ENCODE data around the gene PRKG1.
"Not testable (repeated sequence)": the region's sequence is repeated elsewhere in the genome, so short reads cannot be mapped to it uniquely, and the experiment has no call there.

PRKG1 gene

GRCh38 chr10:51394039-51394438, 319.8 kb downstream of the PRKG1 start:
- no peak for DNase-seq

GRCh38 chr10:51397244-51397643, 323.0 kb downstream of the PRKG1 start:
- DNase-seq: no peak

DNA sequence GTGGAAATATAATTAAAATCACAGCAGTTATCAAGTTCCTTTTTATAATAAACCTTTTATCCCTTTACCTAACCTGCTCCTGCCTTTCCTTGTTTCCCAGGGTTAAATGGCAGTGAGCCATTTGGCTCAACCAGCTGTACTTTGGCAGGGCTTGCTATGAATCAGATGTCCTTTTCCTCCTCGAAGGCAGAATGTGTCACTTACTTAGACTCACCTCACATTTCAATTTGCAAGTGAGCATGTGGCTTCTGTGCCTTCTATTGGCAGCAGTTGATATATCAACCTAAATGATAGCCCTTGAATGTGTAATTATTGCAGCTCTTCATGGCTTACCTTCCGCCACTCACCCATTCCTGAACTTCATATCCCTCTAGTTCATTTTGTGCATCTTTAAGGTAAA, 323.4 kb downstream of the PRKG1 start:
- no peak for DNase-seq

DNA sequence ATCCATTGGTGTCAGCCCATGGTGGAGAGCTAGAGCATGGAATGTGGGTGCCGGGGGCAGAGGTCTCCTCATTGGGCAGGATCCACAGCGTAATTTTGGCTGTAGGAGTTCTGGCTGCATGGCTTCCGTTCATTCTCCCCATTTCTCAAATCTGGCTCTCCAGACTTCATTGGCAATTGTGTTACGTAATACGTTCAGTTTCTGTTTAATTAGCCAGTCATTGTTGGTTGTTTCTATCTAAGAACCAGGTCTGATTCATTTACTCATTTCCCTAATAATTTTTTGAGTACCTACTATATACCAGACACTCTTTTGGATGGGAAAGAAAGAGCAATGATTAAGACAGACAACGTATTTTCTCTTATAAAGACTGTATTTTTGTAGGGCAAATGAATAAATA, 325.6 kb downstream of the PRKG1 start:
- DNase-seq: no peak

GRCh38 chr10:51400392-51401096, 326.3 kb downstream of the PRKG1 start:
- DNase-seq: no peak

GRCh38 chr10:51403521-51403920, 329.2 kb downstream of the PRKG1 start:
- no peak for DNase-seq

DNA sequence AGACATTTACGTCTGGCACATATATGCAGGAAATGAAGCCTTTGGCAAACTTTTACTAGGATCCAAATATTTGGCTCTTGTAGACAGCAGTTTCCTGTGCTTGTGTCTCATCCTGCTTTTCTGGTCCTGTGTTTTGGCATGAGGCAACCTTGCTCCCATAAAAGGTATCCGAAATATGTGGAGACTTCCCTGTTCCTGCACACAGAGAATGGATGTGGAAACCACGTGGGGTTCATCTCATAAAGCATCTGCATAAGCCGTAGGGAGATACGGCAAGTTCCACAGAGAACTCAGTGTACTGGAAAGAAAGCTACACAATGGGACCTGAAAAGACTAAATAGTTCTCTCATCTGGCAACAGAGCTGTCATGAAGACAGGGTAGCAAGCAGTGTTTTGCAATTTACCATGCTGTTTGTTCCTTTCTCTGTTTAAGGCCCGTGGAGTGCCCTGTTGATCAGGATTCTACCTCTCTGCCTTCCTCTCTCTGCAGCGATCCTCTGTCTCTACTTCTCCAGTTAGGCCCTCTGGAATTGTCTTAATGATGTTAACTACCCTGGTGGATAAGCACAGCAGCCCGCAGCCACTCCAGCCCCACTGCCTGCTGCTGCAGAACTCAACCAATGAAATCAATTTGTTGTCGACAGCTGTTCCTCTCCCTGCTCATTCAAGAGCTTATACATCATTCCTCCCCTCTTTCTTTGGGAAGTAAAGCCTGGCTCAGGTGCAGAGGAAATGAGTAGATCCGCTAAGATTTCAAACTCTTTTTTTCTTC, 331.5 kb downstream of the PRKG1 start:
- no peak for DNase-seq

GRCh38 chr10:51406581-51406980, 332.3 kb downstream of the PRKG1 start:
- DNase-seq: no peak

- DNase-seq: no peak
These were observed 342.2 kb downstream of the PRKG1 start for GRCh38 chr10:51416494-51416893.

DNA sequence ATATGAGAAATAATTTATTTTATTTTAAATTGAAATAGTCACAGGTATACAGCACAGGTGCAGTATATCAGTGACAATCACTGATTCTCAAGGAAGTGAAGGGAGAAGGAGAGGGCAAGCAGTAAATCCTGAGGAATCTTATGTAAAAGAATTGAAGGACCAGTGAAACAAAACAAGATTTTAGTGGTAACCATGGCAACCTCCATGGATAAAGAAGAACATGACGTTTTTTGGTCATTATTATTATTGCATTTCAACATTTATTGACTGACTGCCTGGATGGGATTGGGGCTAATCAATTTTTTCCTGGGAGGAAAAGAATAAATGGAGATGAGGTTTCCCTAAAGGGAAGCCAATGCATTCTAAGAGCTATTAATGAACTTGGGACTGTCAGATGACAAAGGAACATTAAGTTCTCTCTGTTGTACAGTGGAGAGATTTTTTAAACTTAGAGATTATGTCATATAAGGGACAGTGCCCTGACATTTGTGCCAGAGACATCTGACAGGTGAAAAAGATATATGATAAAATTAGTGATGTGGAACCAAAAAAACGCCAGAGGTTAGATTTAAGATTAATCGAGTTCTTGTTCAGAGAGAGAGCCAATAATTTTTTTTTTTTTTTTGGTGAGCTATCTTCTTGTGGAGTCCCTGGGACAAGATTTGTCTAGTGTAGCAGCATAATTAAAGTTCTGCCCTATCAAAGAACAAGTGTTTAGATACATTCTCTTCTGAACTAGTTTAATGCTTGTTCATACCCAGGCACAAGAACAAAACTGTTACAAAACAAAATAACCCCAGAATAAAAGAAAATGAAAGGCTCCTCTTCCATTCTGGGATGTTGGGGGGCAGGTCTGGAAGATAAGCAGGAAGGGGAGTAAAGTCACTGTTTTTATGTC, 345.2 kb downstream of the PRKG1 start:
- DNase-seq: no peak

- no peak for DNase-seq
These were observed 347.6 kb downstream of the PRKG1 start for GRCh38 chr10:51421853-51422252.

GRCh38 chr10:51422311-51423120, 348.2 kb downstream of the PRKG1 start:
- no peak for DNase-seq

- no peak for DNase-seq
These were observed 348.8 kb downstream of the PRKG1 start for GRCh38 chr10:51423121-51423452.

DNA sequence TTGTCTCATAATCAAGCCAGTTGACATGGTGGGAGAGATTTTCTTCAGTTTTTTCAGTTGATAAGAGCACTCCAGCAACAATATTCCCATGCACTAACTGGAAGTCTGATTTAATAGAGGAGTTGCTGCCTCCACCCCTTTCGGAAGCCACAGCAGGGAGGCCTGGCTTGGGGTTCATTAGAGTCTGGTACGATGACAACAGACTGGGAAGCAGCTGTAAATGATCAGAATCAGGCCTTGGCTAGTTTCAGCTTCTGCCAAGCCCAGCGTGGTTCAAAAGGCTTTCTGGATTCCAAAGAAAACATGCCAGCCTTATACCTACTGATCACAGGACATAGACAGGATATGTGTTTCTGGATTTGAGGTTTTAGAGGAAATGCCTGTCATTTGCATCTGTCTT, 351.1 kb downstream of the PRKG1 start:
- DNase-seq: no peak

GRCh38 chr10:51427758-51428157, 353.5 kb downstream of the PRKG1 start:
- DNase-seq: no peak

GRCh38 chr10:51430506-51430905, 356.2 kb downstream of the PRKG1 start:
- no peak for DNase-seq

- no peak for DNase-seq
These were observed 359.7 kb downstream of the PRKG1 start for GRCh38 chr10:51433949-51434475.

- no peak for DNase-seq
These were observed 362.5 kb downstream of the PRKG1 start for GRCh38 chr10:51436805-51437204.

DNA sequence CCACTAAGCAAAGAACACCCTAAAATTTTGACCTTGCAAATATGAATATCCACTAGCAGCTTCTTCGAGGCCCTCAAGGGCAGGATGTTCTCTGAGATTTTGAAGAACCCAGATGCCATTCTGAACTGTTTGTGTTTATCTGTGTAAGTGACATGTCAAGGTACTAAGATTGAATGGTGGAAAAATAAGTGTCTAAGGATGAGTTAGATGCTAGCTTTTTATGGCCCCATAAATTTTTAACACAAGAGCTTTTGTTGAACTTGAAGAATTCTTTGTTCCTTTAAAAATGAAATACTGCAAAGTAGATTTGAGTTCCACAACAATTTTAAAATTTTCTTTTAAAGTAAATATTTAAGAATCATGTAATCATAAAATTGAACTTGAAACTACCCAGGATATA, 365.4 kb downstream of the PRKG1 start:
- no peak for DNase-seq

DNA sequence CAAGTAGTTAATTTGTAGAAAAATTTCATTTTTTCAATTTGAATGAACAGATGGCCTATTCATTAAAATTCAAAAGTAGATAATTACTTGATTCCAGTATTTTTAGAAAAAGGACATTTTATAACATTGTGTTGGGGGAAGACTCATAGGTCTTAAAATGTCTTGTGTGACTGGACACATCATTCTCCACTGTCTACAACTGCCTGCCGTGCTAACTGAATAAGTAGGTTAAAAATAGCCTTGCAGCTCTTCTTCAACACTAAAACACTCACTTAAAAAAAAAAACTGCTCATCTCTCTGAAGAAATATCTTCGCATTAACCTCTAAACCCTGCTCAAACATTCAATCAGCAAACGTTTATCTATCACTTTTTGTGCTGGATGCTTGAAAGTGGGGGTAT, 371.3 kb downstream of the PRKG1 start:
- no peak for DNase-seq

DNA sequence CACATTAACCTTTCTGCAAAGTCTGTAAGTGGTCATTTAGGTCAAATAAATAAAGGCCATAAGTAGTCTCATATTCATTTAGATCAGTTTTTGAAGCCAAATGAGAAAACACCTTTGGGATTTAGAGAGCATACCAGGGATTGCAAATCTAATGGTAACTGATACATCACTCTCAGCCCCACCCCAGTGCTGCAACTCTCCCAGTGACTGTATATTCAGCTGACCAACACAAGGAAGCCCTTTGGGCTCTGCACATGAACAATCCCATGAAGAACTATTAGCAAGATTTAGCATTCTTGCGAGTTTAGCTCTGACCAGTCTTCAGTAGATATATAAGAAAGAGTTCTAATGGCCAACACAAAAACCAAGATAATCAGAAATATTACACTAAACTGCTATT, 372.8 kb downstream of the PRKG1 start:
- no peak for DNase-seq

- DNase-seq: not testable (repeated sequence)
These were observed 381.5 kb downstream of the PRKG1 start for GRCh38 chr10:51455762-51456161.

- no peak for DNase-seq
These were observed 385.2 kb downstream of the PRKG1 start for GRCh38 chr10:51459476-51459875.

All from NCI-H1436 treated with DMSO at 0.1 percent for 48 hours (cell line).